ENCODE results near the gene VSTM1.
"Not testable (repeated sequence)": the region's sequence is repeated elsewhere in the genome, so short reads cannot be mapped to it uniquely, and the experiment has no call there.

The VSTM1 gene

DNA sequence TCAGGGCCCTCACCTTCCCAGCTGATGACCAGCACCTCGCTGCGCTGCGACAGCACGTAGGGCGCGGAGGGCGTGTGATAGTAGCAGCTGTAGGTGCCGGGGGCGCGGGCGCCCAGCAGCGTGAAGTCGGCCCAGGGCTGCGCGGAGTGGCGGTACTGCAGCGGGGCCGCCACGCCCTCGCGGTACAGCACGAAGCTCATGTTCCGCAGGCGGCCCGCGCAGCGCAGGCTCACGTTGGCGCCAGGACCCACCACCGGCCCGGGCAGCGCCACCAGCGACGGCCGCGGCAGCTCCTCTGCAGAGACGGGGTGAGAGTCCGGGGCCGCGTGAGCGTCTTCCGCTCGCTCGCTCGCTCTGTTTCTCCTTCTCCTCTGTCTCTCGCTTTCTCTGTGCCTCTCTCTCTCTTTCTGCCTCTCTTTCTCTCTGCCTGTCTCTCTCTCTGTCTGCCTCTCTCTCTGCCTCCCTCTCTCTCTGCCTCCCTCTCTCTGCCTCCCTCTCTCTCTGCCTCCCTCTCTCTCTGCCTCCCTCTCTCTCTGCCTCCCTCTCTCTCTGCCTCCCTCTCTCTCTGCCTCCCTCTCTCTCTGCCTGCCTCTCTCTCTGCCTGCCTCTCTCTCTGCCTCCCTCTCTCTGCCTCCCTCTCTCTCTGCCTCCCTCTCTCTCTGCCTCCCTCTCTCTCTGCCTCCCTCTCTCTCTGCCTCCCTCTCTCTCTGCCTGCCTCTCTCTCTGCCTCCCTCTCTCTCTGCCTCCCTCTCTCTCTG lies 32.3 kb upstream of the VSTM1 start:
- not testable (repeated sequence) for H3K36me3 ChIP-seq (ENCODE audit: insufficient read depth, low read length); H3K9me3 ChIP-seq (ENCODE audit: control insufficient read depth, insufficient read depth, low read length); H3K4me1 ChIP-seq (ENCODE audit: insufficient read depth, low read length)
- peak overlapping the region; percentile 87 for H3K9ac ChIP-seq (ENCODE audit: low read depth, low read length)

- Histone ChIP-seq H3K4me1 (ENCODE audit: insufficient read depth, low read length) (peaks cover 3% of the 10 kb centered on the region; the same call in 1 of the 2 replicates), H3K36me3 (ENCODE audit: insufficient read depth, low read length) (no peaks in the 10 kb centered on the region), H3K9me3 (ENCODE audit: control insufficient read depth, insufficient read depth, low read length) (peaks cover 4% of the 10 kb centered on the region; the same call in 1 of the 2 replicates), H3K9ac (ENCODE audit: low read depth, low read length) (peak overlapping the region; percentile 87)
These were observed 31.6 kb upstream of the VSTM1 start for GRCh38 chr19:54095136-54095858.

DNA sequence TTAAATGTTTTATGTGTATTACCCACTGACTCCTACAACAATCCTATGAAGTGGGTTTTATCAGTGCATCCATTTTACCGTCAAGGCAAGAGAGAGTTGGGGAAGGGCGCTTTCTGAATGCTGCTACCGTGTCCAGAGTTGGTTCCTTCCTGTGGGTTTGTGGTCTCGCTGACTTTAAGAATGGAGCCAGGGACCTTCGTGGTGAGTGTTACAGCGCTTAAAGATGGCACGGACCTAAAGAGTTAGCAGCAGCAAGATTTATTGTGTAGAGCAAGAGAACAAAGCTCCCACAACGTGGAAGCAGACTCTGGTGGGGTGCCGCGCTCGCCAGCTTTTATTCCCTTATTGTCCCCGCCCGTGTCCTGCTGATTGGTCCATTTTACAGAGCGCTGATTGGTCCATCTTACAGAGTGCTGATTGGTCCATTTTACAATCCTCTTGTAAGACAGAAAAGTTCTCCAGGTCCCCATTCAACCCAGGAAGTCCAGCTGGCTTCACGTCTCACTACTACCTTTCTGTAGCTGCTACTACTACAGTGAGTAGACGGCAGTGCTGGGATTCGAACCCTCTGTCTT lies 30.8 kb upstream of the VSTM1 start:
- Histone ChIP-seq H3K36me3 (ENCODE audit: insufficient read depth, low read length) (no peaks in the 10 kb centered on the region), H3K9me3 (ENCODE audit: control insufficient read depth, insufficient read depth, low read length) (peaks cover 4% of the 10 kb centered on the region; the same call in 1 of the 2 replicates), H3K4me1 (ENCODE audit: insufficient read depth, low read length) (no peaks in the 10 kb centered on the region), H3K9ac (ENCODE audit: low read depth, low read length) (peak overlapping the region; percentile 87; the same call in 1 of the 2 replicates)

GRCh38 chr19:54084410-54084809 lies 20.7 kb upstream of the VSTM1 start:
- Histone ChIP-seq H3K36me3 (ENCODE audit: insufficient read depth, low read length) (no peaks in the 10 kb centered on the region), H3K4me1 (ENCODE audit: insufficient read depth, low read length) (no peaks in the 10 kb centered on the region), H3K9ac (ENCODE audit: low read depth, low read length) (no peak overlapping the region), H3K9me3 (ENCODE audit: control insufficient read depth, insufficient read depth, low read length) (peaks cover 24% of the 10 kb centered on the region)

GRCh38 chr19:54081032-54081431 lies 17.3 kb upstream of the VSTM1 start, which contains the start of gene TARM1:
TSS of gene TARM1 (minus strand) at chr19:54081365. CDS start at chr19:54081340, 25 bp downstream.
- Histone ChIP-seq H3K9ac (ENCODE audit: low read depth, low read length) (no peak within 1 kb of the TSS), H3K4me1 (ENCODE audit: insufficient read depth, low read length) (no peaks in the 10 kb centered on the region), H3K9me3 (ENCODE audit: control insufficient read depth, insufficient read depth, low read length) (peaks cover 20% of the 10 kb centered on the region), H3K36me3 (ENCODE audit: insufficient read depth, low read length) (no peaks in the 10 kb centered on the region)

GRCh38 chr19:54077334-54077733 lies 13.6 kb upstream of the VSTM1 start:
- peaks cover 7% of the 10 kb centered on the region; the same call in 1 of the 2 replicates for H3K9me3 ChIP-seq (ENCODE audit: control insufficient read depth, insufficient read depth, low read length)
- no peaks in the 10 kb centered on the region for H3K4me1 ChIP-seq (ENCODE audit: insufficient read depth, low read length)
- H3K36me3 ChIP-seq (ENCODE audit: insufficient read depth, low read length), result no peaks in the 10 kb centered on the region
- no peak overlapping the region for H3K9ac ChIP-seq (ENCODE audit: low read depth, low read length)

- no peaks in the 10 kb centered on the region for H3K36me3 ChIP-seq (ENCODE audit: insufficient read depth, low read length)
- no peak overlapping the region for H3K9ac ChIP-seq (ENCODE audit: low read depth, low read length)
These were observed 11.2 kb upstream of the VSTM1 start for GRCh38 chr19:54074851-54075250.

DNA sequence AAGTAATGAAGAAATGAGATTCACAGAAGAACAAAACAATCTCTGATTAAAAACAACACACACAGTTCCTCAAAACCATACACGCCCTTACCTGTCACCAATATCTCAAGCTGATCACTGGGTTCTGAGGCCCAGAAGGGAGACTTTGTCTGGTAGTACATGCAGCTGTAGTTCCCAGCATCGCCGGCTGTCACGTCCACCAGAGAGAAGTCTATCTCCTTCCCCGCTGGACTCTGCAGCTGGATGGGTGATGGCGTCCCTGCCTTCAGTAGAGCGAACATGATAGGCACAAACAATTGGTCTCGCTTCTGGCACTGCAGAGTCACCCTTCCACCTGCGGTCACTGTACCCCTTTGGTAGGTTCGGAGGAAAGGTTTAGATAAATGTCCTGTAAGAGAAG lies 10.1 kb upstream of the VSTM1 start:
- H3K9me3 ChIP-seq (ENCODE audit: control insufficient read depth, insufficient read depth, low read length), result no peaks in the 10 kb centered on the region
- H3K9ac ChIP-seq (ENCODE audit: low read depth, low read length), result no peak overlapping the region
- H3K36me3 ChIP-seq (ENCODE audit: insufficient read depth, low read length), result no peaks in the 10 kb centered on the region
- H3K4me1 ChIP-seq (ENCODE audit: insufficient read depth, low read length), result no peaks in the 10 kb centered on the region

More at GRCh38 chr19:54074851-54075250, 11.2 kb upstream of the VSTM1 start:
- Histone ChIP-seq H3K4me1 (ENCODE audit: insufficient read depth, low read length) (no peaks in the 10 kb centered on the region), H3K9me3 (ENCODE audit: control insufficient read depth, insufficient read depth, low read length) (no peaks in the 10 kb centered on the region)

- Histone ChIP-seq H3K4me1 (ENCODE audit: insufficient read depth, low read length) (no peaks in the 10 kb centered on the region), H3K9me3 (ENCODE audit: control insufficient read depth, insufficient read depth, low read length) (peaks cover 2% of the 10 kb centered on the region; the same call in 1 of the 2 replicates), H3K36me3 (ENCODE audit: insufficient read depth, low read length) (no peaks in the 10 kb centered on the region), H3K9ac (ENCODE audit: low read depth, low read length) (no peak overlapping the region)
These were observed 5.8 kb upstream of the VSTM1 start for GRCh38 chr19:54069470-54069869.

DNA sequence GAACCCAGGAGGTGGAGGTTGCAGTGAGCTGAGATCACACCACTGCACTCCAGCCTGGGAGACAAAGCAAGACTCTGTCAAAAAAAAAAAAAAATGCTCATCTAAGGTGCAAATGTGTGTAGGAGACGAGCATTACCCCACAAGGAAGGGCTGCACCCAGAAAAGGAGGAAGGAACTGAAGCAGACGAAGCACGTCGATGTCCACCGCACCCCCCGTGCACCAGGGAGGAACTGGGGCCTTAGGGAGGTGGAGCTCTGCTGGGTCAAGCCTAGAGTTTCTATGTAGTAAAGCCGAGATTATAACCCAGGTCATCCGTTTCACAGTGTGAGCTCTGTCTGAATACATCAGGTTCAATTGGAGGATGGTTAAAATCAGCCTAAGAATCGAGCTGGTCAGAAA lies 1.1 kb downstream of the VSTM1 start:
- Histone ChIP-seq H3K9ac (ENCODE audit: low read depth, low read length) (no peak overlapping the region), H3K4me1 (ENCODE audit: insufficient read depth, low read length) (no peaks in the 10 kb centered on the region), H3K36me3 (ENCODE audit: insufficient read depth, low read length) (no peaks in the 10 kb centered on the region), H3K9me3 (ENCODE audit: control insufficient read depth, insufficient read depth, low read length) (0 out of 2 replicates have a peak, but pooled peaks cover 2% of the 10 kb centered on the region)

DNA sequence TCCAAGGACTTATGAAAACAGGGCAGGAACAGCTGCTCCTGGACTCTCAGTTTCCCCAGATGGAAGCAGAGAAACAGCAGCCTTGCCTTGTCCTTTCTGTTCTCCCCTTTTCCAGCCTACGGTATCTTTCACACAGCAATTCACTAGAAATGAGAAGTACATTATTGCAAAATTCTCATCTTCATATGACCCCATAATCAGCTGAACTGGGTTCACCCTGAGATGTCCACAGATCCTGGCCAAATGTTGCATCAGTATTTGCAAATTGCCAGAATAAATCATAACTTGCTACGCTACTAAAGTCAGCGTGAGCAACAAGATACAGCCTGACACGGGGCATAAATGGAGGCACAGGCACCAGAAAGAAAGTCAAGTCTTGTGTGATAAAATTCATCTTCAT lies 16.1 kb downstream of the VSTM1 start:
- Histone ChIP-seq H3K36me3 (ENCODE audit: insufficient read depth, low read length) (no peaks in the 10 kb centered on the region), H3K9ac (ENCODE audit: low read depth, low read length) (no peak overlapping the region), H3K4me1 (ENCODE audit: insufficient read depth, low read length) (no peaks in the 10 kb centered on the region), H3K9me3 (ENCODE audit: control insufficient read depth, insufficient read depth, low read length) (peaks cover 4% of the 10 kb centered on the region; the same call in 1 of the 2 replicates)

DNA sequence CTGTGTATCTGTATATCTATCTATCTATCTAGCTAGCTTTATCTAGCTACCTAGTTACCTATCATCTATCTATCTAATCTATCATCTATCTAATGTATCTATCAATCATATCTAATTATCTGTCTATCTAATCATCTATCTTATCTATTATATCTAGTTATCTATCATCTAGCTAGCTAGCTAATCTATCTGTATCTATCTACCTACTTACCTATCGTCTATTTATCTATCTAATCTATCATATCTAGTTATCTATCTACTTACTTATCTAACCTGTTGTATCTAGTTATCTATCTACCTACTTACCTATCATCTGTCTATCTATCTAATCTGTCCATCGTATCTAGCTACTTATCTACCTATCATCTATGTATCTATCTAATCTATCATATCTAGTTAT lies 17.9 kb downstream of the VSTM1 start:
- Histone ChIP-seq H3K4me1 (ENCODE audit: insufficient read depth, low read length) (peaks cover 3% of the 10 kb centered on the region; the same call in 1 of the 2 replicates), H3K9ac (ENCODE audit: low read depth, low read length) (no peak overlapping the region), H3K36me3 (ENCODE audit: insufficient read depth, low read length) (no peaks in the 10 kb centered on the region), H3K9me3 (ENCODE audit: control insufficient read depth, insufficient read depth, low read length) (peaks cover 4% of the 10 kb centered on the region; the same call in 1 of the 2 replicates)

GRCh38 chr19:54042989-54043388 lies 20.7 kb downstream of the VSTM1 start:
- no peaks in the 10 kb centered on the region for H3K36me3 ChIP-seq (ENCODE audit: insufficient read depth, low read length)
- no peak overlapping the region for H3K9ac ChIP-seq (ENCODE audit: low read depth, low read length)
- no peaks in the 10 kb centered on the region for H3K9me3 ChIP-seq (ENCODE audit: control insufficient read depth, insufficient read depth, low read length)
- H3K4me1 ChIP-seq (ENCODE audit: insufficient read depth, low read length), result peaks cover 6% of the 10 kb centered on the region; the same call in 1 of the 2 replicates

- Histone ChIP-seq H3K36me3 (ENCODE audit: insufficient read depth, low read length) (no peaks in the 10 kb centered on the region), H3K9ac (ENCODE audit: low read depth, low read length) (peak overlapping the region; percentile 4; the same call in 1 of the 2 replicates), H3K4me1 (ENCODE audit: insufficient read depth, low read length) (peaks cover 11% of the 10 kb centered on the region), H3K9me3 (ENCODE audit: control insufficient read depth, insufficient read depth, low read length) (no peaks in the 10 kb centered on the region)
These were observed 21.6 kb downstream of the VSTM1 start for GRCh38 chr19:54041969-54042606.

Measured in ES-I3 (cell line).